Activated B cell treated with CpG ODN at 0.5 μM for 24 hours (primary cell): Measurements from ENCODE around the gene CSNK1D. TPM values are rescaled to one million over a fixed set of nuclear protein-coding genes. Genes with fewer than 3 reads are reported as not detected.
"Not testable (repeated sequence)": the region's sequence is repeated elsewhere in the genome, so short reads cannot be mapped to it uniquely, and the experiment has no call there.

ENCODE experiments used
- ATAC-seq: fragments of 200-7000 bp; cut with Tn5 transposase; one replicate; pipeline ENCODE4 v1.10.0; 2021; ENCODE audit warnings: low read depth, mild to moderate bottlenecking, moderate library complexity
- CTCF ChIA-PET: fragments of 350-600 bp; sonication (Branson Sonifier 250); formaldehyde crosslinking; loops from one replicate; lab custom pipeline; 2021; ENCODE audit warnings: antibody characterized with exemption; lab: Charles Lee
- POLR2A ChIA-PET: fragments of 350-600 bp; sonication (Branson Sonifier 250); formaldehyde crosslinking; loops from one replicate; lab custom pipeline; 2021; ENCODE audit warnings: antibody characterized with exemption; lab: Charles Lee
- DNase-seq: peaks from one replicate; pipeline ENCODE4 v3.0.0; 2022
- H3K27ac Mint-ChIP-seq: one replicate; pipeline ENCODE4 v1.8.0; 2020; ENCODE audit warnings: mixed read lengths
- H3K27me3 Mint-ChIP-seq: one replicate; pipeline ENCODE4 v1.8.0; 2021; ENCODE audit warnings: mixed read lengths
- H3K36me3 Mint-ChIP-seq: one replicate; pipeline ENCODE4 v1.8.0; 2021; ENCODE audit warnings: low read depth, mixed read lengths
- H3K4me1 Mint-ChIP-seq: one replicate; pipeline ENCODE4 v1.8.0; 2021; ENCODE audit warnings: mixed read lengths
- H3K4me3 Mint-ChIP-seq: one replicate; pipeline ENCODE4 v1.8.0; 2020; ENCODE audit warnings: mild to moderate bottlenecking, mixed read lengths
- H3K9me3 Mint-ChIP-seq: one replicate; pipeline ENCODE4 v1.8.0; 2020; ENCODE audit warnings: mixed read lengths
- CTCF ChIP-seq: fragments of 200-600 bp; IDR thresholded peaks from one replicate; pipeline ENCODE4 v1.8.0; 2022; ENCODE audit warnings: antibody characterized with exemption, mild to moderate bottlenecking
- intact Hi-C: fragments of 100-400 bp; cut with micrococcal nuclease; formaldehyde crosslinking; loops from one replicate; pipeline ENCODE4 v1.15.1; 2024
- total RNA-seq: library from RNA; stranded (reverse); gene quantifications from 2 replicates; pipeline ENCODE4 v1.2.3, GENCODE V29; 2022

Gene CSNK1D
- total RNA-seq, 1 donor from 2014 or later: 170 TPM

- Mint-ChIP-seq H3K4me1 (peaks cover 65% of the 10 kb centered on the region), H3K36me3 (peaks cover 81% of the 10 kb centered on the region), H3K9me3 (no peaks in the 10 kb centered on the region), H3K27ac (peak overlapping the region; percentile 9), H3K4me3 (no peak overlapping the region), H3K27me3 (no peaks in the 10 kb centered on the region)
- TF ChIP-seq CTCF: no peak
- ChIA-PET CTCF (no interaction called here), POLR2A (interaction anchor here (0.6 to 2.3 kb wide), 4 partner anchors 23 to 31 kb away, joined by 4 to 7 read pairs (median 6); no protein-coding TSS in a partner anchor)
- no peak for DNase-seq
- no peak for ATAC-seq
- intact Hi-C loops: no loop called here
These were observed 4.2 kb downstream of the CSNK1D start for GRCh38 chr17:82269138-82269881.

GRCh38 chr17:82267575-82268379 is 5.7 kb downstream of the CSNK1D start:
- CTCF ChIA-PET: no interaction called here
- ATAC-seq (no peak), DNase-seq (no peak)
- no peaks in the 10 kb centered on the region for H3K27me3 Mint-ChIP-seq
- H3K4me1 Mint-ChIP-seq: peaks cover 61% of the 10 kb centered on the region
- peak overlapping the region; percentile 30 for H3K27ac Mint-ChIP-seq
- no peak for TF ChIP-seq CTCF
- peaks cover 93% of the 10 kb centered on the region for H3K36me3 Mint-ChIP-seq
- intact Hi-C loops: no loop called here
- POLR2A ChIA-PET: interaction anchor here (1.5 to 2.0 kb wide), 2 partner anchors 30 to 33 kb away, joined by 5 read pairs; no protein-coding TSS in a partner anchor
- no peak overlapping the region for H3K4me3 Mint-ChIP-seq
- H3K9me3 Mint-ChIP-seq: no peaks in the 10 kb centered on the region

GRCh38 chr17:82266142-82266541 is 7.4 kb downstream of the CSNK1D start:
- Mint-ChIP-seq H3K4me1 (peaks cover 46% of the 10 kb centered on the region), H3K27me3 (no peaks in the 10 kb centered on the region), H3K9me3 (no peaks in the 10 kb centered on the region), H3K4me3 (no peak overlapping the region), H3K27ac (no peak overlapping the region), H3K36me3 (peaks cover 95% of the 10 kb centered on the region)
- POLR2A ChIA-PET: interaction anchor here (0.7 kb wide), 1 partner anchor 174 kb away, joined by 11 read pairs; no protein-coding TSS in a partner anchor
- no peak for TF ChIP-seq CTCF
- intact Hi-C loops: no loop called here
- no peak for ATAC-seq
- CTCF ChIA-PET: no interaction called here
- DNase-seq: no peak

GRCh38 chr17:82263641-82264040 is 9.9 kb downstream of the CSNK1D start:
- Mint-ChIP-seq H3K27me3 (no peaks in the 10 kb centered on the region), H3K4me1 (peaks cover 21% of the 10 kb centered on the region), H3K9me3 (no peaks in the 10 kb centered on the region), H3K36me3 (peaks cover 97% of the 10 kb centered on the region), H3K4me3 (no peak overlapping the region), H3K27ac (no peak overlapping the region)
- no peak for TF ChIP-seq CTCF
- intact Hi-C loops: no loop called here
- POLR2A ChIA-PET: interaction anchor here (1.2 kb wide), 1 partner anchor 34 kb away, joined by 5 read pairs; no protein-coding TSS in a partner anchor
- CTCF ChIA-PET: no interaction called here
- no peak for DNase-seq
- no peak for ATAC-seq

- Mint-ChIP-seq H3K9me3 (no peaks in the 10 kb centered on the region), H3K36me3 (peaks cover 94% of the 10 kb centered on the region), H3K4me3 (no peak overlapping the region), H3K27ac (no peak overlapping the region), H3K27me3 (no peaks in the 10 kb centered on the region), H3K4me1 (peaks cover 11% of the 10 kb centered on the region)
- intact Hi-C loops: no loop called here
- ChIA-PET POLR2A (interaction anchor here (1.1 kb wide), 1 partner anchor 30 kb away, joined by 3 read pairs; no protein-coding TSS in a partner anchor), CTCF (no interaction called here)
- no peak for DNase-seq
- TF ChIP-seq CTCF: no peak
- no peak for ATAC-seq
These were observed 11.2 kb downstream of the CSNK1D start for GRCh38 chr17:82262344-82262743.

- H3K4me1 Mint-ChIP-seq: not testable (repeated sequence)
These were observed 13.2 kb downstream of the CSNK1D start for GRCh38 chr17:82259972-82260961.

More at GRCh38 chr17:82259972-82260961, 13.2 kb downstream of the CSNK1D start:
- CTCF ChIA-PET, H3K27me3 Mint-ChIP-seq, ATAC-seq, H3K4me3 Mint-ChIP-seq, H3K9me3 Mint-ChIP-seq, DNase-seq, H3K27ac Mint-ChIP-seq, intact Hi-C loops: not testable (repeated sequence)
- POLR2A ChIA-PET: interaction anchor here (0.6 kb wide), 1 partner anchor 194 kb away, joined by 3 read pairs; no protein-coding TSS in a partner anchor
- H3K36me3 Mint-ChIP-seq: peaks cover 95% of the 10 kb centered on the region
